Measurements from ENCODE around the gene FAM120A.

- TF ChIP-seq CTCF (conservative IDR thresholded peaks at IDR 0.05 in 1 of 2, IDR thresholded peaks at IDR 0.05 in 1 of 2; ENCODE audit: low read depth in 1 of 2, low read length in 2 of 2) (no peak), EZH2 (IDR thresholded peaks at IDR 0.05; ENCODE audit: low read length, missing control alignments) (no peak)
Measured at GRCh38 chr9:93610206-93610605, 158.7 kb downstream of the FAM120A start.

Measured in fibroblast of lung (primary cell).